Aorta (tissue), 5 donors: ENCODE measurements around the gene ATXN7L1. TPM values are rescaled to one million over a fixed set of nuclear protein-coding genes. Genes with fewer than 3 reads are reported as not detected.
A peak's percentile ranks its signal among the peaks of the same experiment; 100 is the strongest.

ENCODE experiments used
- ATAC-seq: fragments of 200-7000 bp; cut with Tn5 transposase; one replicate; pipeline ENCODE4 v1.9.1; 2022; ENCODE audit warnings: moderate library complexity; ENCODE audit not compliant: low FRiP score
- DNase-seq, 2 donors: peaks; one replicate each; pipeline ENCODE4 v3.0.0-alpha.2; 2020
- H3K27ac ChIP-seq, 2 donors: one replicate each; pipeline ENCODE4 v1.5.1; 2013; ENCODE audit warnings: low read length in 2 of 2, mild to moderate bottlenecking in 2 of 2, moderate library complexity in 2 of 2, control low read depth in 1 of 2, inconsistent platforms in 1 of 2, low read depth in 1 of 2
- H3K27me3 ChIP-seq, 2 donors: one replicate each; pipeline ENCODE4 v1.6.1; 2013; ENCODE audit warnings: control low read depth in 1 of 2, low read length in 1 of 2, mild to moderate bottlenecking in 1 of 2, moderate library complexity in 1 of 2; ENCODE audit not compliant: insufficient read depth in 2 of 2, control insufficient read depth in 1 of 2
- H3K36me3 ChIP-seq, 2 donors: one replicate each; pipeline ENCODE4 v1.6.1; 2013; ENCODE audit warnings: control low read depth in 1 of 2, low read length in 1 of 2, mild to moderate bottlenecking in 1 of 2; ENCODE audit not compliant: insufficient read depth in 2 of 2, control insufficient read depth in 1 of 2
- H3K4me1 ChIP-seq, 2 donors: one replicate each; pipeline ENCODE4 v1.6.1; 2013; ENCODE audit warnings: low read length in 2 of 2, control low read depth in 1 of 2, mild to moderate bottlenecking in 1 of 2, moderate library complexity in 1 of 2; ENCODE audit not compliant: insufficient read depth in 2 of 2, control insufficient read depth in 1 of 2
- H3K4me3 ChIP-seq, 2 donors: one replicate each; pipeline ENCODE4 v1.5.1; 2013; ENCODE audit warnings: low read length in 2 of 2, control low read depth in 1 of 2, mild to moderate bottlenecking in 1 of 2
- H3K9me3 ChIP-seq: one replicate; pipeline ENCODE4 v1.6.1; 2013; ENCODE audit warnings: mild to moderate bottlenecking, low read length; ENCODE audit not compliant: control insufficient read depth
- WGBS, 2 donors: extraction: QIAGEN DNeasy Blood & Tissue Kit; methylation state at CpG; one replicate each; pipeline ENCODE4 v1.1.7; 2013; 5-methylcytosine and 5-hydroxymethylcytosine counted together
- intact Hi-C, 2 donors: fragments of 100-400 bp; cut with DNase I; formaldehyde crosslinking; loops; one replicate each; pipeline versions ENCODE4 v1.14.2 to v1.15.0; 2022
- polyA plus RNA-seq, 2 donors: library from polyadenylated mRNA; stranded (reverse); fragments of 200-250 nt; gene quantifications; one replicate each; pipeline ENCODE4 v1.2.3, GENCODE V29; 2013
- total RNA-seq, 2 donors: library from RNA; stranded (reverse); fragmentation: NEBNext Ultra II Directional; extraction: Animal tissue kit (Norgen Biotek cat#: 25700); gene quantifications; one replicate each; pipeline ENCODE4 v1.2.1, GENCODE V29; 2021
- donor health status: healthy with polysubstance abuse.
- donor health status: Bipolar disorder and iron deficiency.
- donor health status: DM: no; HTN: no; CAD: no.
- donor health status: DM: no; HTN: no; CAD: no.
- donor health status: DM: yes; HTN: yes; CAD: no.

ATXN7L1 gene
- total and polyA plus RNA-seq, 4 donors, result 2.5 to 20.1 (median 8.4) TPM

DNA sequence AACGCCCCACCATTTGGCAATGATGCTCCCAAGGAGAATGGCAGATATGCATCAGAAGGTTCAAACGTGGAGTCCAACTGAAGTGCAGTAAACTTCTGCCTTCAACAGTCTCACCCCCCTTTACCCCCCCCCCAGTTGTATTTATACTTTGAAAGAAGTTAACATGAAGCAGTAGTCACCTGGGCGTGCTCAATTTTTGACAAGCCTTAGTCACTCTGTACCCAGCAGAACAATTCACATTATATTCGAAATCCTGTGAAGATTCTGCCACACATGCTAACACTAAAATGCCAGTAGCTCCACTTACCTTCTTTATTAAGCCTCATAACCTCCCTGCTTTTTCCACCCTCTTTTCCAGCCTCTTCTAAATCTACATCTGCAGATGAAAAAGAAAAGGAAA, 894 bp downstream of the ATXN7L1 start:
- intact Hi-C loops, result loop anchor here in 1 of 2 donors (5.0 to 10.0 kb wide), 2 partner anchors 132 to 201 kb away; no protein-coding TSS in a partner anchor
- H3K27ac ChIP-seq, result no peak overlapping the region
- DNase-seq, result no peak

DNA sequence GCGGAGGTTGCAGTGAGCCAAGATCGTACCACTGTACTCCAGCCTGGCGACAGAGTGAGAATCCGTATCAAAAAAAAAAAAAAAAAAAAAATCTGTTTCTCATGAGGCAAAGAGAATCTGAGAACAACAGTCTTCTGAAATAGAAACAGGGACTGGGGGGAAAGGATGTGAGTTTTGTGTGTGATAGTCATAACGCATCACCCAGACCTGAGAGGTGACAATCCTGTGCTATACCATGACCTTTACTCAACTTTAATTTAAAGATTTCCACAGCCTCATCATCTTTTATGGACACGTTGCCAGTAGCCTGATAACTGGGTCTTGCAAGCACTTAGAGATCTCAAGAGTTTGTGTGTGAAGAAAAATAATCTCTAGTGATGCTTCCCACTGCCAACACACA, 2.3 kb downstream of the ATXN7L1 start:
- no peaks in the 10 kb centered on the region for H3K9me3 ChIP-seq
- WGBS, 2 donors, result 94 to 95% methylated on average over 6 of the region's 6 CpGs
- no peak overlapping the region for H3K27ac ChIP-seq
- H3K4me1 ChIP-seq, result peaks cover 0 to 4% of the 10 kb centered on the region in 2 donors
- DNase-seq (no peak), ATAC-seq (no peak)
- no peaks in the 10 kb centered on the region for H3K27me3 ChIP-seq
- H3K36me3 ChIP-seq, result no peaks in the 10 kb centered on the region
- intact Hi-C loops, result loop anchor here in 1 of 2 donors (10.0 kb wide), 1 partner anchor 199 kb away; no protein-coding TSS in a partner anchor
- no peak overlapping the region for H3K4me3 ChIP-seq

More for the DNA sequence above, 894 bp downstream of the ATXN7L1 start:
- no peaks in the 10 kb centered on the region for H3K36me3 ChIP-seq
- H3K27me3 ChIP-seq, result no peaks in the 10 kb centered on the region
- ATAC-seq, result no peak
- H3K9me3 ChIP-seq, result no peaks in the 10 kb centered on the region
- H3K4me1 ChIP-seq, result peaks cover 0 to 4% of the 10 kb centered on the region in 2 donors
- WGBS, 2 donors, result 38 to 44% methylated on average over 4 of the region's 4 CpGs
- H3K4me3 ChIP-seq, result peak overlapping the region in 1 of 2 donors; percentile 65

DNA sequence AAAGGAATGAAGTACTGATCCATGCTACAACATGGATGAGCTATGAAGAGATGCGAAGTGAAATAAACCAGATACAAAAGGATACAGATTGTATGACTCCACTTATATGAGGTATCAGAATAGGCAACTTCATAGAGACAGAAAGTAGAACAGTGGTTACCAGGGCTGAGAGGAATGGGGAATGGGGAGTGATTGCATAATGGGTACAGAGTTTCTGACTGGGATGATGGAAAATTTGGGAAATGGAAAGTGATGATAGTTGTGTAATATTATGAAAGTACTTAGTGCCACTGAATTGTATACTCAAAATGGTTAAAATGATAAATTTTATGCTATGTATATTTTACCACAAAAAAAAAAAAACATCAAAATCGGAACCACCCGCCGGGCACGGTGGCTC, 3.9 kb downstream of the ATXN7L1 start:
- DNase-seq (no peak), ATAC-seq (no peak)
- Histone ChIP-seq H3K4me3 (no peak overlapping the region), H3K27me3 (no peaks in the 10 kb centered on the region), H3K27ac (no peak overlapping the region), H3K4me1 (peaks cover 0 to 4% of the 10 kb centered on the region in 2 donors), H3K9me3 (no peaks in the 10 kb centered on the region), H3K36me3 (no peaks in the 10 kb centered on the region)
- WGBS, 2 donors, result 96 to 97% methylated on average over 5 of the region's 5 CpGs
- intact Hi-C loops, result loop anchor here in 1 of 2 donors (10.0 kb wide), 1 partner anchor 198 kb away; no protein-coding TSS in a partner anchor

DNA sequence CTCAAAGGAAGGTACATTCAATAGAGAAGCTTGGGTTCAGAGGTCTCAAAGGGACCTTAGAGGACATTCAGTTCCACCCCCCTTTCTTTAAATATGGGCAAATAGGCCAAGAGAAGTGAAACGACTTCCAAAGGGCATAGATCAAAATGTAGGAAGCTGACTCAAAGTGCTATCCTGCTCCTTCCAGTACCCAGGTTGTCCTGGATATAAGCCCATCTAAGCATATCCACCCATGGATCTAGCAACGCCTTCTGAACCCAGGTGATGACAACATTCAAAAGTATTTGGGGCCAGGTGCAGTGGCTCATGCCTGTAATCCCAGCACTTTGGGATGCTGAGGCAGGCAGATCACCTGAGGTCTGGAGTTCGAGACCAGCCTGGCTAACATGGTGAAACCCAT, 5.3 kb downstream of the ATXN7L1 start:
- Histone ChIP-seq H3K4me3 (no peak overlapping the region), H3K27me3 (no peaks in the 10 kb centered on the region), H3K4me1 (peaks cover 0 to 4% of the 10 kb centered on the region in 2 donors), H3K36me3 (no peaks in the 10 kb centered on the region), H3K27ac (no peak overlapping the region), H3K9me3 (no peaks in the 10 kb centered on the region)
- WGBS, 2 donors, result 70 to 71% methylated on average over 3 of the region's 3 CpGs
- intact Hi-C loops, result loop anchor here in 1 of 2 donors (10.0 kb wide), 1 partner anchor 196 kb away; no protein-coding TSS in a partner anchor
- ATAC-seq, result no peak
- no peak for DNase-seq

DNA sequence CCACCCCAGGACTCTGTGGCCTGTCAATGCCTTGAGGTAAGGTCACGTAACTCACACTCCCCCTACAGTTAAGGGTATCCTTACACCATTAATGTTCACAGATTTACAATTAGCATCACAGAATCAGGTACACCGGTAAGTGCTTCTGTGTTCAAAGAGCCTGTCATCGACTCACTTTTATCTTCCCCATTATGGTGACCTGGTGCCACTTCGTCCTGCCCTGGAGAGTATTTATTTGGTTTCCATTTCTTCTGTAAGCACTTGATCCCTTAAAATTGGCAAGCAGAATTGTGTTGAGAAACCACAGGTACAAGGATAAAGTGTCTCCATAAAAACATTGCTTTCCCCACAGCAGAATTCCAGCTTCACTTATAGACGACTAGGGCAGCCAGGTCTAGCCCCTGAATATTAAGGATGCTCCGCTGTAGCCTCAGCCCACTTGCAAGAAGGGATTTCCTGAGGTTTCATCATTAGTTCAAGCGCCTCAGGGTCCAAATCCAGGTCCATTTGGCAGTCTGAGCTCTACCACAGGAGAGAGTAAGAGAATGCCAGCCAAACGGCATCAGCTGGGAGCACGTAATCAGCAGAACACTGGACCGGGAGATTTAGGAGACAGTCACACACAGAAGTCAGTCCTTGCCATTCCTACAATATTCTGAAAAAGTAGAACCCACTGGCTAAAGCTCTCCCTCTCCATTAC, 10.1 kb downstream of the ATXN7L1 start:
- Histone ChIP-seq H3K4me1 (no peaks in the 10 kb centered on the region), H3K9me3 (no peaks in the 10 kb centered on the region), H3K4me3 (no peak overlapping the region), H3K36me3 (no peaks in the 10 kb centered on the region), H3K27ac (no peak overlapping the region), H3K27me3 (no peaks in the 10 kb centered on the region)
- no peak for DNase-seq
- intact Hi-C loops, result no loop called here
- WGBS, 2 donors, result 88 to 89% methylated on average over 10 of the region's 10 CpGs
- ATAC-seq, result no peak

DNA sequence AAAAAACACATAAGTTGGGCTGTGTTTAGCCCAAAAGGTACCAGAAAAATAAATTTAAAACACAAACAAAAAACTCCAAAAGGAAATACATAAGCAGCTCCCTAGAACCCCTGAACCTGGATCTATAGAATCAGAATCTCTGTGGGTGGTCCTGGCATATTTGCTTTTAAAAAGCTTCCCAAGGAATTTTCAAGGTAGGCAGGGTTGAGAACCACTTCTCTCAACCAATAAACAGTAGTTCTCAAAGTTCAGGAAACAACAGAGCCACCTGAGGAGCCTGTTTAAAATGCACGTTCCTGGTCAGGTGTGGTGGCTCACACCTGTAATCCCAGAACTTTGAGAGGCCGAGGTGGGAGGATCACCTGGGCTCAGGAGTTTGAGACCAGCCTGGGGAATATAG, 12.5 kb downstream of the ATXN7L1 start:
- WGBS, 2 donors, result 87 to 90% methylated on average over 2 of the region's 2 CpGs
- no peaks in the 10 kb centered on the region for H3K36me3 ChIP-seq
- intact Hi-C loops, result no loop called here
- DNase-seq (no peak), ATAC-seq (no peak)
- H3K27ac ChIP-seq, result no peak overlapping the region
- no peaks in the 10 kb centered on the region for H3K4me1 ChIP-seq
- H3K27me3 ChIP-seq, result no peaks in the 10 kb centered on the region
- no peak overlapping the region for H3K4me3 ChIP-seq
- H3K9me3 ChIP-seq, result no peaks in the 10 kb centered on the region

DNA sequence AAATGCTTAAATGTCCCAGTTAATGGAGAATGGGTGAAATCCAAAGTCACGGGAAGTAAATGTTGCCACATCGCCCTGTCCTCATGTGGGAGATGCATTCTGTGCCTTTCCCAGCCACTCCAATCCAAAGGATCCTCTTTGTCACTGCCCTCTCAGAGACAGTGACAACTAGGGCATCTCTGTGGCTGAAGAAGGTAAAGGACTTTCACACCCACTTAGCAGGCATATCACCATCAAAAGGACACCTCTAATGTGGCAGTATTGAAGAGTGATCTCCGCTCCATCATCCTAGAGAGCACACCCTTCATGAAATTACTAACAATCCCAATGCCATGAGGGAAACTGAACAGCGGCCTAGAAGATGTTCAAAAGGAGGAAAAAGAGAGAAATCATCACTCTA, 13.6 kb downstream of the ATXN7L1 start:
- ATAC-seq, result no peak
- intact Hi-C loops, result no loop called here
- no peak overlapping the region for H3K27ac ChIP-seq

DNA sequence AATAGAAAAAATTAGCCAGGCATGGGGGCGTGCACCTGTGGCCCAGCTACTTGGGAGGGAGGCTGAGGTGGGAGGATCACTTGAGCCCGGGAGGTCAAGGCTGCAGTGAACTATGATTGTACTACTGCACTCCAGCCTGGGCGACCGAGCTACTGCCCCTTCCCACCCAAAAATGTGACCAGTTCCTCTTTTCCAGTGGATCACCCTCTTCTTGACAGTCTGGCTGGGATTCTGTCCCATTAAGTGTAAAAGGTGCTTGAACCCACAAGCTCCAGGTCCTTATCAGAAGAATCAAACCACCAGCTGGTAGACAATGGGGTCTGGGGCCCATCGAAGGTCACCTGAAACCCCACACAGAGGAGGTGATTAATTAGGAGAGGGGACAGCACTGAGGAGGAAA, 14.1 kb downstream of the ATXN7L1 start:
- intact Hi-C loops, result no loop called here
- Histone ChIP-seq H3K4me1 (no peaks in the 10 kb centered on the region), H3K27ac (no peak overlapping the region), H3K36me3 (no peaks in the 10 kb centered on the region), H3K27me3 (no peaks in the 10 kb centered on the region), H3K4me3 (no peak overlapping the region), H3K9me3 (no peaks in the 10 kb centered on the region)
- WGBS, 2 donors, result 90 to 97% methylated on average over 5 of the region's 5 CpGs
- DNase-seq (no peak), ATAC-seq (no peak)

More for the DNA sequence above, 13.6 kb downstream of the ATXN7L1 start:
- no peak for DNase-seq
- Histone ChIP-seq H3K4me1 (no peaks in the 10 kb centered on the region), H3K9me3 (no peaks in the 10 kb centered on the region), H3K36me3 (no peaks in the 10 kb centered on the region), H3K27me3 (no peaks in the 10 kb centered on the region), H3K4me3 (no peak overlapping the region)
- 96% methylated on average over 4 of the region's 4 CpGs for WGBS, 2 donors

DNA sequence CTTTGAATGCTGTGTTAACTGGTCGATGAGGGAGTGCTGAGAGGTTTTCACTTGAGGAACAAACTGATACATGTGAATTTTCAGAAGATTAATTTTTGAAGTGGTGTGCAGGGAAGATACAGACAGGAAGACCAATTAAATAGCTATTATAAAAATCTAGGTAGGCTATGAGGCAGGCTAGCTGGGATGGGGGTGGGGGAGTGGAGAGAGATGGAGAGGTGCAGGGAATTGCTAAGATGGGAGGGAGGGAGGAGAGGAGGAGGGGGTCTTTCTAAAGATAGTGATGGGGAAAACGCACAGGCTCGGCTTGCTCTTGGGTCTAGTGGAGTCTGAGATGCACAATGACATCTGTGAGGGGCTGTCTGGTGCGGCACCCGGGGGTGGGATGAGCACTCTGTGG, 15.2 kb downstream of the ATXN7L1 start:
- DNase-seq (no peak), ATAC-seq (no peak)
- Histone ChIP-seq H3K27me3 (no peaks in the 10 kb centered on the region), H3K4me3 (no peak overlapping the region), H3K36me3 (no peaks in the 10 kb centered on the region), H3K4me1 (no peaks in the 10 kb centered on the region), H3K9me3 (no peaks in the 10 kb centered on the region), H3K27ac (no peak overlapping the region)
- intact Hi-C loops, result no loop called here
- 68 to 69% methylated on average over 5 of the region's 5 CpGs for WGBS, 2 donors
